BJ (cell line): ENCODE results near the gene LPCAT1. TPM values are rescaled to one million over a fixed set of nuclear protein-coding genes. Genes with fewer than 3 reads are reported as not detected.

Experiments used
- CTCF ChIA-PET: fragments of 350-600 bp; formaldehyde crosslinking; extraction: SDS; loops from one replicate; lab custom pipeline; 2021; ENCODE audit warnings: antibody characterized with exemption, inconsistent platforms; lab: Yijun Ruan, JAX
- POLR2A ChIA-PET: fragments of 300-600 bp; sonication (Branson Sonifier 250); formaldehyde crosslinking; extraction: SDS; loops from one replicate; lab custom pipeline; 2021; ENCODE audit warnings: antibody characterized with exemption; lab: Charles Lee
- DNase-seq: peaks from one replicate; pipeline ENCODE4 v3.0.0-alpha.2; 2011; ENCODE audit warnings: low read depth
- H3K27me3 ChIP-seq: 2 replicates; pipeline ENCODE4 v1.6.0; 2011; ENCODE audit warnings: low read length; ENCODE audit not compliant: control insufficient read depth, insufficient read depth
- H3K36me3 ChIP-seq: 2 replicates; pipeline ENCODE4 v1.5.1; 2011; ENCODE audit warnings: low read length; ENCODE audit not compliant: control insufficient read depth, insufficient read depth
- H3K4me3 ChIP-seq: 2 replicates; pipeline ENCODE4 v1.5.1; 2011; ENCODE audit warnings: low read depth, mild to moderate bottlenecking, control low read depth, low read length
- CTCF ChIP-seq: IDR thresholded peaks from 2 replicates; pipeline ENCODE4 v1.5.1; 2011; ENCODE audit warnings: low read depth, mild to moderate bottlenecking, control low read depth, inconsistent platforms, low read length, moderate library complexity; ENCODE audit not compliant: insufficient read depth
- polyA plus RNA-seq: library from polyadenylated mRNA; depleted of rRNA; stranded (reverse); fragments of >200 nt; gene quantifications from 2 replicates; pipeline ENCODE4 v1.2.3, GENCODE V29; 2011

Gene LPCAT1
- polyA plus RNA-seq, 1 experiment: 14.3 TPM

- ChIA-PET POLR2A (no interaction called here), CTCF (interaction anchor here (0.6 kb wide), 1 partner anchor 82 kb away, joined by 3 read pairs; no protein-coding TSS in a partner anchor)
- Histone ChIP-seq H3K27me3 (no peaks in the 10 kb centered on the region), H3K36me3 (peaks cover 55% of the 10 kb centered on the region), H3K4me3 (no peak overlapping the region)
- TF ChIP-seq CTCF: no peak
- peak; percentile 39 for DNase-seq
Observed at GRCh38 chr5:1488882-1489680, 34.7 kb downstream of the LPCAT1 start.

- DNase-seq: no peak
- POLR2A ChIA-PET: interaction anchor here (0.6 kb wide), 1 partner anchor 49 kb away, joined by 4 read pairs; no protein-coding TSS in a partner anchor
- Histone ChIP-seq H3K4me3 (no peak overlapping the region), H3K27me3 (no peaks in the 10 kb centered on the region), H3K36me3 (peaks cover 47% of the 10 kb centered on the region)
- CTCF ChIA-PET: no interaction called here
- no peak for TF ChIP-seq CTCF
Observed at GRCh38 chr5:1487079-1487764, 36.5 kb downstream of the LPCAT1 start.

- TF ChIP-seq CTCF: no peak
- CTCF ChIA-PET: no interaction called here
- no peak overlapping the region for H3K4me3 ChIP-seq
- POLR2A ChIA-PET: no interaction called here
- H3K27me3 ChIP-seq: no peaks in the 10 kb centered on the region
- H3K36me3 ChIP-seq: peaks cover 47% of the 10 kb centered on the region
- no peak for DNase-seq
Observed at GRCh38 chr5:1486271-1486670, 37.5 kb downstream of the LPCAT1 start.

GRCh38 chr5:1485579-1486118 lies 38.1 kb downstream of the LPCAT1 start:
- Histone ChIP-seq H3K36me3 (peaks cover 48% of the 10 kb centered on the region), H3K4me3 (no peak overlapping the region), H3K27me3 (no peaks in the 10 kb centered on the region)
- ChIA-PET POLR2A (no interaction called here), CTCF (no interaction called here)
- TF ChIP-seq CTCF: no peak
- no peak for DNase-seq
